Measurements from ENCODE around the gene NLGN1. TPM values are rescaled to one million over a fixed set of nuclear protein-coding genes. Genes with fewer than 3 reads are reported as not detected.

Gene NLGN1
- total RNA-seq, 1 donor from 2014 or later = not detected

DNA sequence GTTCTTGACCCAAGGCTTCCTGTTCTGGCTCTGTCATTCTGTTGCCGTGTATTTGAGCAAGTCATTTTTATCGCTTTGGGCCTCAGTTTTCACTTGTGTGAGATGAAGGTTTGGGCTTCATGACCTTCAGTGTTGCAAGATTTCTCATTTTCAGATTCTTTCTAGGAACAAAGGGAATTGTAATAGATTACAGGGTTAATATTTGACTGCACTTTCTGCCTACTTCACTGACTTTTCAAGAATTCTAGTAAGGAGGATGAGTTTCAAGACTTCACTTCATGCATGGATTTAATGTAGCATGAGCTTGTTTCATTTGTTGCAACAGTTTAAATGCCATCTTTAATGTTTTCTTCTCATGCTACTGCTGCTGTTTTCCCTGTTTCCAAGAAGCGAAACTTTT lies 226.5 kb downstream of the NLGN1 start:
- Mint-ChIP-seq H3K27me3 (ENCODE audit: low read depth) (no peaks in the 10 kb centered on the region), H3K4me1 (ENCODE audit: low read depth) (no peaks in the 10 kb centered on the region), H3K4me3 (ENCODE audit: unreplicated experiment) (no peak overlapping the region), H3K27ac (ENCODE audit: unreplicated experiment) (no peak overlapping the region), H3K36me3 (ENCODE audit: low read depth) (no peaks in the 10 kb centered on the region), H3K9me3 (ENCODE audit: low read depth) (no peaks in the 10 kb centered on the region)
- TF ChIP-seq, protein P1, sequence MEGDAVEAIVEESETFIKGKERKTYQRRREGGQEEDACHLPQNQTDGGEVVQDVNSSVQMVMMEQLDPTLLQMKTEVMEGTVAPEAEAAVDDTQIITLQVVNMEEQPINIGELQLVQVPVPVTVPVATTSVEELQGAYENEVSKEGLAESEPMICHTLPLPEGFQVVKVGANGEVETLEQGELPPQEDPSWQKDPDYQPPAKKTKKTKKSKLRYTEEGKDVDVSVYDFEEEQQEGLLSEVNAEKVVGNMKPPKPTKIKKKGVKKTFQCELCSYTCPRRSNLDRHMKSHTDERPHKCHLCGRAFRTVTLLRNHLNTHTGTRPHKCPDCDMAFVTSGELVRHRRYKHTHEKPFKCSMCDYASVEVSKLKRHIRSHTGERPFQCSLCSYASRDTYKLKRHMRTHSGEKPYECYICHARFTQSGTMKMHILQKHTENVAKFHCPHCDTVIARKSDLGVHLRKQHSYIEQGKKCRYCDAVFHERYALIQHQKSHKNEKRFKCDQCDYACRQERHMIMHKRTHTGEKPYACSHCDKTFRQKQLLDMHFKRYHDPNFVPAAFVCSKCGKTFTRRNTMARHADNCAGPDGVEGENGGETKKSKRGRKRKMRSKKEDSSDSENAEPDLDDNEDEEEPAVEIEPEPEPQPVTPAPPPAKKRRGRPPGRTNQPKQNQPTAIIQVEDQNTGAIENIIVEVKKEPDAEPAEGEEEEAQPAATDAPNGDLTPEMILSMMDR (IDR thresholded peaks at IDR 0.05) = no peak
- no peak for DNase-seq (ENCODE audit: low spot score)

- TF ChIP-seq, protein P1 (IDR thresholded peaks at IDR 0.05) = no peak
- no peak overlapping the region for H3K27ac Mint-ChIP-seq (ENCODE audit: unreplicated experiment)
- DNase-seq (ENCODE audit: low spot score) = no peak
- peaks cover 5% of the 10 kb centered on the region for H3K4me1 Mint-ChIP-seq (ENCODE audit: low read depth)
- H3K4me3 Mint-ChIP-seq (ENCODE audit: unreplicated experiment) = no peak overlapping the region
- H3K27me3 Mint-ChIP-seq (ENCODE audit: low read depth) = no peaks in the 10 kb centered on the region
- no peaks in the 10 kb centered on the region for H3K9me3 Mint-ChIP-seq (ENCODE audit: low read depth)
- no peaks in the 10 kb centered on the region for H3K36me3 Mint-ChIP-seq (ENCODE audit: low read depth)
Measured at GRCh38 chr3:173630849-173631248, 233.3 kb downstream of the NLGN1 start.

DNA sequence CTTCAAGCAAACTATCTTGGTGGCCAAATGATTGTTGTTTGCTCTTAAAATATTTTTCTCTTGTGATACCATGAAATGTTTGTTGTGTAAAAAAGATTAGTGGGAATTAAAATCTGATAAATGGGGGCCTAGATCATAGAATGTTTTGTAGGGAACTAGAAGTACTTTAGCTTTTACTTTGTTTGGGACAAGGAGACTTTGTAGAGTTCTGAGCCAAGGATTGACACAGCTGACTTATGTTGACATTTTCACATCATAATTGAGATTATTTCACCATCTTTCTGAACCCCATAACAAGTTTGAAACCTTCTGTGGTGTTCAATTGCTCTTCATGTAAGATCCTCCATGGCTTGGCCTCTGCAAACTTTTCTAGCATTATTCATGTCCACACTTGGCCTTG lies 235.4 kb downstream of the NLGN1 start:
- Mint-ChIP-seq H3K36me3 (ENCODE audit: low read depth) (no peaks in the 10 kb centered on the region), H3K27ac (ENCODE audit: unreplicated experiment) (no peak overlapping the region), H3K4me3 (ENCODE audit: unreplicated experiment) (no peak overlapping the region)

GRCh38 chr3:173635826-173636225 lies 238.3 kb downstream of the NLGN1 start:
- Mint-ChIP-seq H3K4me3 (ENCODE audit: unreplicated experiment) (no peak overlapping the region), H3K27ac (ENCODE audit: unreplicated experiment) (no peak overlapping the region), H3K4me1 (ENCODE audit: low read depth) (no peaks in the 10 kb centered on the region), H3K27me3 (ENCODE audit: low read depth) (peaks cover 3% of the 10 kb centered on the region), H3K36me3 (ENCODE audit: low read depth) (no peaks in the 10 kb centered on the region), H3K9me3 (ENCODE audit: low read depth) (no peaks in the 10 kb centered on the region)
- DNase-seq (ENCODE audit: low spot score) = no peak
- TF ChIP-seq, protein P1 (IDR thresholded peaks at IDR 0.05) = no peak

More for the DNA sequence above, 235.4 kb downstream of the NLGN1 start:
- no peak for DNase-seq (ENCODE audit: low spot score)
- Mint-ChIP-seq H3K27me3 (ENCODE audit: low read depth) (no peaks in the 10 kb centered on the region), H3K4me1 (ENCODE audit: low read depth) (peaks cover 5% of the 10 kb centered on the region), H3K9me3 (ENCODE audit: low read depth) (no peaks in the 10 kb centered on the region)
- TF ChIP-seq, protein P1 (IDR thresholded peaks at IDR 0.05) = no peak

- Mint-ChIP-seq H3K4me3 (ENCODE audit: unreplicated experiment) (no peak overlapping the region), H3K4me1 (ENCODE audit: low read depth) (no peaks in the 10 kb centered on the region), H3K27me3 (ENCODE audit: low read depth) (peaks cover 5% of the 10 kb centered on the region), H3K27ac (ENCODE audit: unreplicated experiment) (no peak overlapping the region), H3K36me3 (ENCODE audit: low read depth) (no peaks in the 10 kb centered on the region), H3K9me3 (ENCODE audit: low read depth) (no peaks in the 10 kb centered on the region)
- no peak for DNase-seq (ENCODE audit: low spot score)
- TF ChIP-seq, protein P1 (IDR thresholded peaks at IDR 0.05) = no peak
Measured at GRCh38 chr3:173639098-173639497, 241.6 kb downstream of the NLGN1 start.
